Pericardium fibroblast (primary cell): Measurements from ENCODE around the gene FUBP1. TPM values are rescaled to one million over a fixed set of nuclear protein-coding genes. Genes with fewer than 3 reads are reported as not detected.

Experiments
- total RNA-seq: library from RNA; depleted of rRNA; stranded (reverse); fragments of >200 nt; gene quantifications from 2 replicates; pipeline ENCODE4 v1.2.3, GENCODE V29; 2015

The FUBP1 gene, protein sequence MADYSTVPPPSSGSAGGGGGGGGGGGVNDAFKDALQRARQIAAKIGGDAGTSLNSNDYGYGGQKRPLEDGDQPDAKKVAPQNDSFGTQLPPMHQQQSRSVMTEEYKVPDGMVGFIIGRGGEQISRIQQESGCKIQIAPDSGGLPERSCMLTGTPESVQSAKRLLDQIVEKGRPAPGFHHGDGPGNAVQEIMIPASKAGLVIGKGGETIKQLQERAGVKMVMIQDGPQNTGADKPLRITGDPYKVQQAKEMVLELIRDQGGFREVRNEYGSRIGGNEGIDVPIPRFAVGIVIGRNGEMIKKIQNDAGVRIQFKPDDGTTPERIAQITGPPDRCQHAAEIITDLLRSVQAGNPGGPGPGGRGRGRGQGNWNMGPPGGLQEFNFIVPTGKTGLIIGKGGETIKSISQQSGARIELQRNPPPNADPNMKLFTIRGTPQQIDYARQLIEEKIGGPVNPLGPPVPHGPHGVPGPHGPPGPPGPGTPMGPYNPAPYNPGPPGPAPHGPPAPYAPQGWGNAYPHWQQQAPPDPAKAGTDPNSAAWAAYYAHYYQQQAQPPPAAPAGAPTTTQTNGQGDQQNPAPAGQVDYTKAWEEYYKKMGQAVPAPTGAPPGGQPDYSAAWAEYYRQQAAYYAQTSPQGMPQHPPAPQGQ
- 36.4 and 41.5 TPM in 2 replicates for total RNA-seq

DNA sequence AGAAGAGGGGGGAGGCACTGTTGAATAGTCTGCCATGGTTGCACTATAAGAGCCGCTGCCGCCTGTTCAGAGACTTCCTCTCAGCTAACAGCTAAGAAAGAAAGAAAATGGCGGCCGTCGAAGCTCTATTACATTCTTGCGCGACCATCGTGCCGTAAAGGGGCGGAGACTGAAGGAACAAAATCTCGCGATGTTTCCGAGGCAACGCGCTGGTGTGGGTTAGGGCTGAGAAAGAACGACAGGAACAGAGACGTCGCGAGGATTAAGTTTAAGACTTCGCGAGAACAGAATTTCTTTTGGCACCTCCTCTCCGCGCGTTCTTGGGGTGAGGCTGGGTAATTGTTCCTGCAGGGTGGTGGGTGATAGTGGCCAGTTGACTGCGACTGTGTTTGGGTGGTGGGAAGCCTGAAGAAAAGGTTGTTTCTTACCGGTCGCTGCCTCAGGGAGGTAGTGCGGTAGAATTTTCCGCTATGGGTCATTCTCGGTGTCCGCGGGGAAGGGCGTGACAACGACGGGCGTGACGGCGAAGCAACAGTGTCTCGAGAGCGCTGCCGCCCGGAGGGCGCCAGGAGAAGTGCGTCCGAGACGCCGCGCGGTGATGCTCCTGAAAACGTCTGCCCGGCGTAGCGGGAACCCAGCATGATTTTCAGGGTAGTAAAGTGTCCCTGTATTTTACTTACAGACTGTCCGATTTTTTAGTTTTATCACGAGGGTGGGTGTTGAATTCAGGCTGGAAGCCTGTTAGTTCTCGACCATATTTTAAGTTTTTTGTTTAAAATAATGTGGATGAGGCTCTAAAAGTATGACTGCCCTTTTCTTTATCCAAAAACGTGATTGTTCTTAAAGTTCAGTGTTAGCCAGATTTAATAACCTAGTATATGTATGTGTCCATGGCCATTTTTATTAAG lies at the start of gene FUBP1:
TSS of gene FUBP1 (minus strand) at position 104 of the 908 bp plus-strand sequence. CDS start at position 36, 68 bp downstream.

GRCh38 chr1:78004719-78005447 lies 26.0 kb upstream of the FUBP1 start, which contains the start of gene DNAJB4:
DNAJB4 (plus strand) TSS chr1:78004939; CDS start chr1:78005111, 172 bp downstream.

Other genes with a start within 250 kb of the FUBP1 start
- 48.0 and 81.7 TPM in 2 replicates for gene USP33, start 219.2 kb downstream of the FUBP1 start, total RNA-seq
- gene MIGA1, start 199.4 kb downstream of the FUBP1 start, total RNA-seq, result 8.3 and 12.5 TPM in 2 replicates
- gene NEXN, start 90.4 kb downstream of the FUBP1 start, total RNA-seq, result 27.7 and 46.0 TPM in 2 replicates
- gene DNAJB4, start 25.9 kb upstream of the FUBP1 start, total RNA-seq, result 54.0 and 60.0 TPM in 2 replicates
- 0.17 and 0.23 TPM in 2 replicates for gene GIPC2, start 66.9 kb upstream of the FUBP1 start, total RNA-seq